T47D (cell line): ENCODE measurements around the gene PIP5K1C.
"Not testable (repeated sequence)": the region's sequence is repeated elsewhere in the genome, so short reads cannot be mapped to it uniquely, and the experiment has no call there.

ENCODE experiments used
- DNase-seq, 2 experiments: peaks; one replicate each; pipeline versions ENCODE4 v3.0.0 to v3.0.0-alpha.2; 2011 to 2012; ENCODE audit warnings: low read depth in 1 of 2, low spot score in 1 of 2
- JUND ChIP-seq: IDR thresholded peaks from 2 replicates; pipeline ENCODE4 v1.6.1; 2012; ENCODE audit warnings: low read depth
- in situ Hi-C: cut with HindIII; loops from 2 replicates; pipeline ENCODE4 v1.10.0; 2016; ENCODE audit warnings: low sequenced_read_pairs, low pct_unique_long_range_greater_than_20kb

Gene PIP5K1C

GRCh38 chr19:3585301-3586126 lies 114.8 kb downstream of the PIP5K1C start, which contains the start of gene GIPC3:
TSS of gene GIPC3 (plus strand) at chr19:3585478. CDS start at chr19:3585598, 120 bp downstream.
- TF ChIP-seq JUND = no peak
- in situ Hi-C loops = no loop called here
- no peak for DNase-seq

- DNase-seq, in situ Hi-C loops: not testable (repeated sequence)
Observed at GRCh38 chr19:3584036-3584802, 116.0 kb downstream of the PIP5K1C start.

GRCh38 chr19:3581792-3582191 lies 118.5 kb downstream of the PIP5K1C start:
- DNase-seq, in situ Hi-C loops: not testable (repeated sequence)
